HEK293 (cell line): ENCODE measurements around the gene AP3B1.
A peak's percentile ranks its signal among the peaks of the same experiment; 100 is the strongest.

ENCODE experiments used
- CTCF ChIA-PET: fragments of 350-600 bp; formaldehyde crosslinking; extraction: SDS; loops from one replicate; lab custom pipeline; 2021; ENCODE audit warnings: antibody characterized with exemption; lab: Yijun Ruan, JAX
- POLR2A ChIA-PET: fragments of 300-600 bp; formaldehyde crosslinking; extraction: SDS; loops from one replicate; lab custom pipeline; 2020; ENCODE audit warnings: antibody characterized with exemption, inconsistent platforms; lab: Yijun Ruan, JAX
- H3K27ac ChIP-seq: fragments of 200-500 bp; sonication (Bioruptor generic); 2 replicates; pipeline ENCODE4 v1.5.1; 2014; ENCODE audit warnings: low read depth, low read length, control low read depth, inconsistent platforms; ENCODE audit errors: extremely low read depth
- H3K36me3 ChIP-seq, 2 experiments: fragments of 200-500 bp in 1 of 2; sonication (Bioruptor generic) in 1 of 2; 1 replicate in 1 of 2; 2 replicates in 1 of 2; pipeline ENCODE4 v1.5.1; 2014 to 2017; ENCODE audit warnings: inconsistent platforms in 2 of 2, low read length in 2 of 2; ENCODE audit not compliant: control insufficient read depth in 2 of 2, insufficient read depth in 1 of 2
- H3K4me1 ChIP-seq: fragments of 200-500 bp; sonication (Bioruptor generic); 2 replicates; pipeline ENCODE4 v1.5.1; 2014; ENCODE audit warnings: mild to moderate bottlenecking, low read length, inconsistent platforms; ENCODE audit not compliant: control insufficient read depth, insufficient read depth
- H3K4me3 ChIP-seq: 2 replicates; pipeline ENCODE4 v1.5.1; 2011; ENCODE audit warnings: low read depth, mild to moderate bottlenecking, control low read depth, low read length, moderate library complexity
- H3K9me3 ChIP-seq: fragments of 200-500 bp; sonication (Bioruptor generic); 2 replicates; pipeline ENCODE4 v1.5.1; 2014; ENCODE audit warnings: low read depth, low read length, inconsistent platforms; ENCODE audit not compliant: control insufficient read depth, insufficient read depth
- CTCF ChIP-seq: fragments of 450-650 bp; formaldehyde crosslinking; IDR thresholded peaks from 2 replicates; pipeline ENCODE4 v1.5.1; 2016; ENCODE audit warnings: missing biosample characterization, missing genetic modification characterization
- FEZF1 ChIP-seq: fragments of 450-650 bp; formaldehyde crosslinking; IDR thresholded peaks from 2 replicates; pipeline ENCODE4 v1.5.1; 2016; ENCODE audit warnings: missing biosample characterization, missing genetic modification characterization
- GLI4 ChIP-seq: fragments of 450-650 bp; formaldehyde crosslinking; IDR thresholded peaks from 2 replicates; pipeline ENCODE4 v1.5.1; 2016; ENCODE audit warnings: missing biosample characterization, missing genetic modification characterization
- HOXA7 ChIP-seq: sonication (generic); formaldehyde crosslinking; IDR thresholded peaks from 2 replicates; pipeline ENCODE4 v1.8.1; 2022; ENCODE audit warnings: missing genetic modification reagents, borderline replicate concordance
- HOXC10 ChIP-seq: sonication (generic); formaldehyde crosslinking; IDR thresholded peaks from 2 replicates; pipeline ENCODE4 v1.8.1; 2023; ENCODE audit warnings: mild to moderate bottlenecking, missing genetic modification reagents
- INSM2 ChIP-seq: fragments of 450-650 bp; formaldehyde crosslinking; IDR thresholded peaks from 2 replicates; pipeline ENCODE4 v1.5.1; 2016; ENCODE audit warnings: missing biosample characterization, missing genetic modification characterization
- KLF17 ChIP-seq: fragments of 450-650 bp; formaldehyde crosslinking; IDR thresholded peaks from 2 replicates; pipeline ENCODE4 v1.5.1; 2016; ENCODE audit warnings: missing biosample characterization, missing genetic modification characterization
- TRIM28 ChIP-seq: IDR thresholded peaks from 2 replicates; pipeline ENCODE4 v1.6.1; 2011; ENCODE audit warnings: low read length, control low read depth, borderline replicate concordance
- ZFHX2 ChIP-seq: fragments of 450-650 bp; formaldehyde crosslinking; conservative IDR thresholded peaks from 2 replicates; pipeline ENCODE4 v1.5.1; 2016; ENCODE audit warnings: missing biosample characterization, missing genetic modification characterization
- ZFP37 ChIP-seq: fragments of 450-650 bp; formaldehyde crosslinking; IDR thresholded peaks from 2 replicates; pipeline ENCODE4 v1.5.1; 2016; ENCODE audit warnings: missing biosample characterization, missing genetic modification characterization
- ZFP69B ChIP-seq: fragments of 450-650 bp; formaldehyde crosslinking; IDR thresholded peaks from 2 replicates; pipeline ENCODE4 v1.5.1; 2016; ENCODE audit warnings: missing biosample characterization, missing genetic modification characterization
- ZNF184 ChIP-seq: fragments of 450-650 bp; IDR thresholded peaks from 2 replicates; pipeline ENCODE4 v1.5.1; 2018; ENCODE audit warnings: missing biosample characterization, mild to moderate bottlenecking, missing genetic modification characterization
- ZNF214 ChIP-seq: fragments of 450-650 bp; formaldehyde crosslinking; IDR thresholded peaks from 2 replicates; pipeline ENCODE4 v1.5.1; 2017; ENCODE audit warnings: missing biosample characterization, mild to moderate bottlenecking, missing genetic modification characterization, borderline replicate concordance
- ZNF239 ChIP-seq: fragments of 450-650 bp; formaldehyde crosslinking; IDR thresholded peaks from 2 replicates; pipeline ENCODE4 v1.5.1; 2016; ENCODE audit warnings: missing biosample characterization, missing genetic modification characterization
- ZNF274 ChIP-seq, 2 experiments: fragments of 200-500 bp in 1 of 2; fragments of 450-650 bp in 1 of 2; sonication (Bioruptor generic) in 1 of 2; formaldehyde crosslinking in 1 of 2; IDR thresholded peaks; 2 replicates each; pipeline versions ENCODE4 v1.5.1 to v1.6.1; 2014 to 2016; ENCODE audit warnings: borderline replicate concordance in 1 of 2, inconsistent platforms in 1 of 2, low read length in 1 of 2, missing biosample characterization in 1 of 2, missing genetic modification characterization in 1 of 2
- ZNF280D ChIP-seq: fragments of 450-650 bp; formaldehyde crosslinking; IDR thresholded peaks from 2 replicates; pipeline ENCODE4 v1.5.1; 2016; ENCODE audit warnings: missing biosample characterization, missing genetic modification characterization
- ZNF518A ChIP-seq: fragments of 450-650 bp; formaldehyde crosslinking; conservative IDR thresholded peaks from 2 replicates; pipeline ENCODE4 v1.5.1; 2016; ENCODE audit warnings: low read depth, missing biosample characterization, missing genetic modification characterization
- ZNF561 ChIP-seq: fragments of 450-650 bp; IDR thresholded peaks from 2 replicates; pipeline ENCODE4 v1.5.1; 2018; ENCODE audit warnings: missing biosample characterization, missing genetic modification characterization, borderline replicate concordance
- ZNF777 ChIP-seq: fragments of 450-650 bp; formaldehyde crosslinking; IDR thresholded peaks from 2 replicates; pipeline ENCODE4 v1.5.1; 2017; ENCODE audit warnings: missing biosample characterization, missing genetic modification characterization, borderline replicate concordance
- ZNF785 ChIP-seq: fragments of 450-650 bp; formaldehyde crosslinking; IDR thresholded peaks from 2 replicates; pipeline ENCODE4 v1.5.1; 2016; ENCODE audit warnings: missing biosample characterization, missing genetic modification characterization
- ZNF843 ChIP-seq: fragments of 450-650 bp; formaldehyde crosslinking; IDR thresholded peaks from 2 replicates; pipeline ENCODE4 v1.5.1; 2016; ENCODE audit warnings: missing biosample characterization, missing genetic modification characterization

AP3B1 gene

GRCh38 chr5:77990020-77990419, 304.5 kb downstream of the AP3B1 start (continued):
- TF ChIP-seq KLF17 (0 out of 2 replicates have a peak, but pooled peaks have one; percentile 53), ZNF214 (tag by site-specific recombination) (no peak), ZNF184 (tag by site-specific recombination) (no peak), ZNF280D (no peak), ZFP37 (no peak), INSM2 (tag by site-specific recombination) (0 out of 2 replicates have a peak, but pooled peaks have one; percentile 14), ZNF777 (tag by site-specific recombination) (no peak)

- ChIA-PET POLR2A (no interaction called here), CTCF (no interaction called here)
- Histone ChIP-seq H3K9me3 (no peaks in the 10 kb centered on the region), H3K27ac (no peak overlapping the region), H3K36me3 (no peaks in the 10 kb centered on the region), H3K4me3 (no peak overlapping the region), H3K4me1 (peaks cover 11% of the 10 kb centered on the region)
- TF ChIP-seq FEZF1 (tag by site-specific recombination) (no peak), ZFHX2 (tag by site-specific recombination) (0 out of 2 replicates have a peak, but pooled peaks have one; percentile 7), ZFP69B (tag by site-specific recombination) (no peak)
Observed at GRCh38 chr5:77987988-77988387, 306.5 kb downstream of the AP3B1 start.

- no peaks in the 10 kb centered on the region for H3K36me3 ChIP-seq
- CTCF ChIA-PET: interaction anchor here (1.2 kb wide), 1 partner anchor 21 kb away, joined by 3 read pairs; no protein-coding TSS in a partner anchor
- POLR2A ChIA-PET: no interaction called here
- no peaks in the 10 kb centered on the region for H3K9me3 ChIP-seq
- H3K4me3 ChIP-seq: no peak overlapping the region
- H3K4me1 ChIP-seq: peaks cover 11% of the 10 kb centered on the region
- H3K27ac ChIP-seq: no peak overlapping the region
- no peak for TF ChIP-seq CTCF (tag by site-specific recombination)
- no peak for TF ChIP-seq ZNF518A (tag by site-specific recombination)
- TF ChIP-seq ZNF239: no peak
- no peak for TF ChIP-seq HOXC10 (CRISPR knock-in tag)
- no peak for TF ChIP-seq TRIM28
- TF ChIP-seq ZNF785: no peak
- TF ChIP-seq HOXA7: no peak
- TF ChIP-seq GLI4: no peak
- no peak for TF ChIP-seq ZNF843 (tag by site-specific recombination)
- TF ChIP-seq ZNF214 (tag by site-specific recombination): no peak
- no peak for TF ChIP-seq ZNF274 (IDR thresholded peaks at IDR 0.05; ENCODE audit: low read length)
- no peak for TF ChIP-seq ZNF274 (tag by site-specific recombination; IDR thresholded peaks at IDR 0.05; ENCODE audit: borderline replicate concordance)
- TF ChIP-seq ZNF561: no peak
Observed at GRCh38 chr5:77987331-77987730, 307.2 kb downstream of the AP3B1 start.
